Right lobe of liver (tissue), 4 donors: Measurements from ENCODE around the gene BACH2.

Source experiments
- CTCF ChIP-seq, 4 donors: fragments of 200-600 bp in 3 of 4; fragments of 450-650 bp in 1 of 4; IDR thresholded peaks; one replicate each; pipeline versions ENCODE4 v1.5.1 to v1.8.0; 2016 to 2022; ENCODE audit warnings: antibody characterized with exemption in 4 of 4, mild to moderate bottlenecking in 2 of 4
- POLR2A ChIP-seq: fragments of 450-650 bp; IDR thresholded peaks from one replicate; pipeline ENCODE4 v1.6.1; 2017; ENCODE audit warnings: antibody characterized with exemption, mild to moderate bottlenecking
- donor health status: DM: no; HTN: no; CAD: no.
- donor health status: DM: no; HTN: no; CAD: no.
- donor health status: DM: no; HTN: yes; CAD: no.

- no peak for TF ChIP-seq CTCF (IDR thresholded peaks at IDR 0.05)
- no peak for TF ChIP-seq POLR2A
These were observed 150.6 kb downstream of the BACH2 start for GRCh38 chr6:90146024-90146423.
